COLO668 (cell line): ENCODE data around the gene NFIL3.
"Not testable (repeated sequence)": the region's sequence is repeated elsewhere in the genome, so short reads cannot be mapped to it uniquely, and the experiment has no call there.

Source experiments
- DNase-seq: peaks from one replicate; lab custom pipeline; 2025; ENCODE audit not compliant: unreplicated experiment; lab: John Stamatoyannopoulos, UW

Gene NFIL3

GRCh38 chr9:91423785-91424402, at the start of gene NFIL3:
TSS of gene NFIL3 (minus strand) at chr9:91423832. CDS start at chr9:91410734, 13,098 bp downstream.
- DNase-seq: peak; percentile 95

- DNase-seq: not testable (repeated sequence)
These were observed 47.9 kb upstream of the NFIL3 start for GRCh38 chr9:91471524-91471923.

GRCh38 chr9:91465420-91465819, 41.8 kb upstream of the NFIL3 start:
- DNase-seq: no peak

- DNase-seq: no peak
These were observed 35.3 kb upstream of the NFIL3 start for GRCh38 chr9:91458906-91459305.

- DNase-seq: no peak
These were observed 29.2 kb upstream of the NFIL3 start for GRCh38 chr9:91452844-91453243.

- no peak for DNase-seq
These were observed 28.0 kb upstream of the NFIL3 start for GRCh38 chr9:91451431-91452270.

- no peak for DNase-seq
These were observed 21.5 kb upstream of the NFIL3 start for GRCh38 chr9:91445135-91445534.

- no peak for DNase-seq
These were observed 20.4 kb upstream of the NFIL3 start for GRCh38 chr9:91443994-91444392.

GRCh38 chr9:91443321-91443993, 19.8 kb upstream of the NFIL3 start:
- DNase-seq: no peak

- DNase-seq: no peak
These were observed 13.2 kb upstream of the NFIL3 start for GRCh38 chr9:91436841-91437240.

- no peak for DNase-seq
These were observed 9.5 kb upstream of the NFIL3 start for GRCh38 chr9:91433180-91433579.

- DNase-seq: no peak
These were observed 7.9 kb upstream of the NFIL3 start for GRCh38 chr9:91431485-91431884.

GRCh38 chr9:91429501-91429900, 5.9 kb upstream of the NFIL3 start:
- no peak for DNase-seq

- DNase-seq: no peak
These were observed 5.3 kb upstream of the NFIL3 start for GRCh38 chr9:91428927-91429351.

GRCh38 chr9:91428436-91428835, 4.8 kb upstream of the NFIL3 start:
- DNase-seq: no peak

GRCh38 chr9:91427873-91428272, 4.2 kb upstream of the NFIL3 start:
- DNase-seq: no peak

GRCh38 chr9:91426123-91426745, 2.6 kb upstream of the NFIL3 start:
- no peak for DNase-seq

- DNase-seq: no peak
These were observed 1.6 kb upstream of the NFIL3 start for GRCh38 chr9:91425271-91425670.

- peak; percentile 70 for DNase-seq
These were observed 958 bp upstream of the NFIL3 start for GRCh38 chr9:91424403-91425176.
